Endodermal cell (in vitro differentiated cells): ENCODE measurements around the gene RNF39. TPM values are rescaled to one million over a fixed set of nuclear protein-coding genes. Genes with fewer than 3 reads are reported as not detected.

Source experiments
- DNase-seq: peaks from one replicate; pipeline ENCODE4 v3.0.0-alpha.2; 2017
- H3K27ac ChIP-seq: 2 replicates; pipeline ENCODE4 v1.5.1; 2013; ENCODE audit warnings: mild to moderate bottlenecking, low read depth, low read length, moderate library complexity
- H3K27me3 ChIP-seq: 2 replicates; pipeline ENCODE4 v1.6.1; 2013; ENCODE audit warnings: mild to moderate bottlenecking, low read length, moderate library complexity; ENCODE audit not compliant: insufficient read depth, control insufficient read depth, poor library complexity, severe bottlenecking
- H3K36me3 ChIP-seq: 2 replicates; pipeline ENCODE4 v1.7.0; 2013; ENCODE audit warnings: mild to moderate bottlenecking, low read length, moderate library complexity; ENCODE audit not compliant: control insufficient read depth, insufficient read depth
- H3K4me1 ChIP-seq: one replicate; pipeline ENCODE4 v1.7.0; 2013; ENCODE audit warnings: low read length; ENCODE audit not compliant: control insufficient read depth, insufficient read depth
- H3K4me3 ChIP-seq: 2 replicates; pipeline ENCODE4 v1.5.1; 2013; ENCODE audit warnings: mild to moderate bottlenecking, low read length, moderate library complexity
- H3K9ac ChIP-seq: 2 replicates; pipeline ENCODE4 v1.6.1; 2013; ENCODE audit warnings: mild to moderate bottlenecking, low read length, moderate library complexity; ENCODE audit not compliant: poor library complexity, severe bottlenecking; ENCODE audit errors: extremely low read depth
- H3K9me3 ChIP-seq: 2 replicates; pipeline ENCODE4 v1.6.1; 2013; ENCODE audit warnings: mild to moderate bottlenecking, low read length, moderate library complexity; ENCODE audit not compliant: control insufficient read depth
- H3K27ac Mint-ChIP-seq: 2 replicates; pipeline ENCODE4 v1.8.0; 2020; ENCODE audit warnings: mixed read lengths
- H3K27me3 Mint-ChIP-seq: 2 replicates; pipeline ENCODE4 v1.8.0; 2021; ENCODE audit warnings: mild to moderate bottlenecking, mixed read lengths; ENCODE audit not compliant: insufficient read depth
- H3K36me3 Mint-ChIP-seq: 2 replicates; pipeline ENCODE4 v1.8.0; 2020; ENCODE audit warnings: low read depth, mixed read lengths
- H3K4me1 Mint-ChIP-seq: 2 replicates; pipeline ENCODE4 v1.8.0; 2020; ENCODE audit warnings: mixed read lengths
- H3K4me3 Mint-ChIP-seq: 2 replicates; pipeline ENCODE4 v1.8.0; 2020; ENCODE audit warnings: mild to moderate bottlenecking, moderate library complexity, mixed read lengths
- H3K9me3 Mint-ChIP-seq: 2 replicates; pipeline ENCODE4 v1.8.0; 2020; ENCODE audit warnings: mild to moderate bottlenecking, mixed read lengths
- CTCF ChIP-seq: fragments of 200-600 bp; sonication (generic); conservative IDR thresholded peaks from 2 replicates; pipeline ENCODE4 v1.5.0; 2021; ENCODE audit warnings: antibody characterized with exemption, mild to moderate bottlenecking
- WGBS, 2 experiments: methylation state at CpG; one replicate each; pipeline versions ENCODE4 v1.1.5 to v1.1.7; 2013; ENCODE audit warnings: missing lambda C conversion rate in 2 of 2, mixed read lengths in 1 of 2; ENCODE audit not compliant: insufficient coverage in 1 of 2, insufficient read length in 1 of 2; 5-methylcytosine and 5-hydroxymethylcytosine counted together
- total RNA-seq, 2 donors: library from RNA; stranded (reverse); fragmentation: NEBNext Ultra II Directional in 1 of 2; extraction: Animal tissue kit (Norgen Biotek cat#: 25700) in 1 of 2; gene quantifications; 2 replicates in 1 of 2; 3 replicates in 1 of 2; pipeline ENCODE4 v1.2.1, GENCODE V29; 2021

The RNF39 gene
- total RNA-seq, 2 donors from 2014 or later = 0.15 TPM; not detected in 1

- Histone ChIP-seq H3K4me3 (no peak overlapping the region), H3K36me3 (no peaks in the 10 kb centered on the region), H3K9ac (no peak overlapping the region), H3K4me1 (no peaks in the 10 kb centered on the region), H3K27ac (no peak overlapping the region), H3K27me3 (peaks cover 74% of the 10 kb centered on the region), H3K9me3 (no peaks in the 10 kb centered on the region)
- peaks cover under 1% of the 10 kb centered on the region for H3K9me3 Mint-ChIP-seq
- 83% methylated on average over 4 to 6 of the region's 6 CpGs for WGBS, 2 experiments
- H3K4me1 Mint-ChIP-seq = peaks cover 31% of the 10 kb centered on the region
- TF ChIP-seq CTCF = no peak
- peaks cover 86% of the 10 kb centered on the region for H3K27me3 Mint-ChIP-seq
- H3K27ac Mint-ChIP-seq = no peak overlapping the region
- H3K36me3 Mint-ChIP-seq = no peaks in the 10 kb centered on the region
- no peak for DNase-seq
- H3K4me3 Mint-ChIP-seq = no peak overlapping the region
These were observed 17.4 kb upstream of the RNF39 start for GRCh38 chr6:30092852-30093543.

- Mint-ChIP-seq H3K9me3 (peaks cover 5% of the 10 kb centered on the region), H3K4me1 (peaks cover 21% of the 10 kb centered on the region), H3K27me3 (peaks cover 84% of the 10 kb centered on the region), H3K36me3 (no peaks in the 10 kb centered on the region), H3K27ac (no peak overlapping the region), H3K4me3 (no peak overlapping the region)
- no peak overlapping the region for H3K27ac ChIP-seq
- no peaks in the 10 kb centered on the region for H3K36me3 ChIP-seq
- 84 to 91% methylated on average over 6 to 11 of the region's 11 CpGs for WGBS, 2 experiments
- no peak for TF ChIP-seq CTCF
- peak; percentile 71 for DNase-seq
- H3K4me1 ChIP-seq = no peaks in the 10 kb centered on the region
- no peak overlapping the region for H3K4me3 ChIP-seq
- no peak overlapping the region for H3K9ac ChIP-seq
- H3K27me3 ChIP-seq = peaks cover 69% of the 10 kb centered on the region
- H3K9me3 ChIP-seq = no peaks in the 10 kb centered on the region
These were observed 16.2 kb upstream of the RNF39 start for GRCh38 chr6:30091577-30092381.

GRCh38 chr6:30087876-30088275 lies 12.3 kb upstream of the RNF39 start:
- Histone ChIP-seq H3K27ac (no peak overlapping the region), H3K4me3 (no peak overlapping the region), H3K27me3 (peaks cover 50% of the 10 kb centered on the region), H3K36me3 (no peaks in the 10 kb centered on the region), H3K9me3 (no peaks in the 10 kb centered on the region), H3K4me1 (no peaks in the 10 kb centered on the region), H3K9ac (no peak overlapping the region)
- Mint-ChIP-seq H3K4me3 (no peak overlapping the region), H3K27ac (no peak overlapping the region), H3K36me3 (no peaks in the 10 kb centered on the region), H3K4me1 (peaks cover 5% of the 10 kb centered on the region), H3K27me3 (peaks cover 68% of the 10 kb centered on the region), H3K9me3 (peaks cover 12% of the 10 kb centered on the region)
- no peak for DNase-seq
- 73 to 87% methylated on average over 3 to 5 of the region's 5 CpGs for WGBS, 2 experiments
- TF ChIP-seq CTCF = no peak
